ENCODE data around the gene FOXE1. TPM values are rescaled to one million over a fixed set of nuclear protein-coding genes. Genes with fewer than 3 reads are reported as not detected.

Gene FOXE1
- total RNA-seq: 7.6 TPM

- ATAC-seq: peak; percentile 68
Measured at GRCh38 chr9:97853056-97853843, at the start of gene FOXE1. Gene FOXE1 (plus strand): TSS chr9:97853226. CDS start chr9:97853915, 689 bp downstream.

GRCh38 chr9:97804059-97804365 lies 49.0 kb upstream of the FOXE1 start:
- no peak for ATAC-seq

GRCh38 chr9:97806721-97807120 lies 46.3 kb upstream of the FOXE1 start:
- peak; percentile 56 for ATAC-seq

GRCh38 chr9:97807681-97808080 lies 45.3 kb upstream of the FOXE1 start:
- no peak for ATAC-seq

- no peak for ATAC-seq
Measured at GRCh38 chr9:97808415-97808814, 44.6 kb upstream of the FOXE1 start.

GRCh38 chr9:97808972-97809371 lies 44.1 kb upstream of the FOXE1 start:
- no peak for ATAC-seq

- ATAC-seq: no peak
Measured at GRCh38 chr9:97809666-97810344, 43.2 kb upstream of the FOXE1 start.

GRCh38 chr9:97811533-97812246 lies 41.3 kb upstream of the FOXE1 start:
- peak; percentile 56 for ATAC-seq

GRCh38 chr9:97812247-97812543 lies 40.8 kb upstream of the FOXE1 start:
- ATAC-seq: no peak

- no peak for ATAC-seq
Measured at GRCh38 chr9:97813072-97813471, 40.0 kb upstream of the FOXE1 start.

- no peak for ATAC-seq
Measured at GRCh38 chr9:97819735-97820134, 33.3 kb upstream of the FOXE1 start.

GRCh38 chr9:97820373-97820772 lies 32.7 kb upstream of the FOXE1 start:
- ATAC-seq: no peak

GRCh38 chr9:97830884-97831829 lies 21.9 kb upstream of the FOXE1 start:
- ATAC-seq: peak; percentile 55

- ATAC-seq: no peak
Measured at GRCh38 chr9:97831843-97832636, 21.0 kb upstream of the FOXE1 start.

- no peak for ATAC-seq
Measured at GRCh38 chr9:97840521-97840920, 12.5 kb upstream of the FOXE1 start.

- ATAC-seq: no peak
Measured at GRCh38 chr9:97842960-97843359, 10.1 kb upstream of the FOXE1 start.

- ATAC-seq: no peak
Measured at GRCh38 chr9:97845130-97845529, 7.9 kb upstream of the FOXE1 start.

GRCh38 chr9:97845763-97846162 lies 7.3 kb upstream of the FOXE1 start:
- no peak for ATAC-seq

GRCh38 chr9:97846347-97846746 lies 6.7 kb upstream of the FOXE1 start:
- ATAC-seq: no peak

- no peak for ATAC-seq
Measured at GRCh38 chr9:97847474-97848214, 5.4 kb upstream of the FOXE1 start.

GRCh38 chr9:97848215-97848479 lies 4.9 kb upstream of the FOXE1 start:
- no peak for ATAC-seq

Data from esophagus mucosa (tissue), 1 donor.